ENCODE measurements around the gene CEP89.

- TF ChIP-seq CTCF (conservative IDR thresholded peaks at IDR 0.05 in 1 of 2, IDR thresholded peaks at IDR 0.05 in 1 of 2; ENCODE audit: low read depth in 1 of 2, low read length in 2 of 2): no peak
- TF ChIP-seq EZH2 (IDR thresholded peaks at IDR 0.05; ENCODE audit: low read length, missing control alignments): no peak
These were observed 113.2 kb downstream of the CEP89 start for GRCh38 chr19:32858559-32858958.
